C4-2B (cell line): Measurements from ENCODE around the gene GPC5.

Experiments
- CTCF ChIP-seq: fragments of 450-650 bp; conservative IDR thresholded peaks from 2 replicates; pipeline ENCODE4 v1.5.1; 2017; ENCODE audit warnings: mild to moderate bottlenecking
- ZFX ChIP-seq: fragments of 450-650 bp; IDR thresholded peaks from 2 replicates; pipeline ENCODE4 v1.6.1; 2017

GRCh38 chr13:92549276-92549675 is 1150.9 kb downstream of the GPC5 start:
- TF ChIP-seq CTCF, result no peak
- no peak for TF ChIP-seq ZFX
